Stimulated activated CD8-positive, alpha-beta memory T cell treated with anti-CD3 and anti-CD28 coated beads, Interleukin-12 subunit alpha, Interleukin-12 subunit beta, amount 100 ng/mL, for 1 hour (primary cell): ENCODE results near the gene STAM2.
"Not testable (repeated sequence)": the region's sequence is repeated elsewhere in the genome, so short reads cannot be mapped to it uniquely, and the experiment has no call there.

Experiments used
- DNase-seq: peaks from one replicate; pipeline ENCODE4 v3.0.0-alpha.2; 2020; ENCODE audit warnings: low read depth

STAM2 gene

GRCh38 chr2:152172201-152172785 lies 3.3 kb downstream of the STAM2 start:
- not testable (repeated sequence) for DNase-seq

GRCh38 chr2:152171718-152172117 lies 3.8 kb downstream of the STAM2 start:
- no peak for DNase-seq

GRCh38 chr2:152169158-152169557 lies 6.4 kb downstream of the STAM2 start:
- not testable (repeated sequence) for DNase-seq

GRCh38 chr2:152167470-152167869 lies 8.1 kb downstream of the STAM2 start:
- DNase-seq = not testable (repeated sequence)

GRCh38 chr2:152167065-152167464 lies 8.5 kb downstream of the STAM2 start:
- DNase-seq = no peak

GRCh38 chr2:152166633-152167032 lies 8.9 kb downstream of the STAM2 start:
- DNase-seq = no peak

GRCh38 chr2:152165780-152166179 lies 9.8 kb downstream of the STAM2 start:
- DNase-seq = no peak

- no peak for DNase-seq
Measured at GRCh38 chr2:152165306-152165705, 10.3 kb downstream of the STAM2 start.

GRCh38 chr2:152163669-152164068 lies 11.9 kb downstream of the STAM2 start:
- not testable (repeated sequence) for DNase-seq

- no peak for DNase-seq
Measured at GRCh38 chr2:152162141-152162540, 13.4 kb downstream of the STAM2 start.

GRCh38 chr2:152161598-152161997 lies 14.0 kb downstream of the STAM2 start:
- no peak for DNase-seq

GRCh38 chr2:152160378-152160777 lies 15.2 kb downstream of the STAM2 start:
- DNase-seq = not testable (repeated sequence)

GRCh38 chr2:152157253-152157652 lies 18.3 kb downstream of the STAM2 start:
- no peak for DNase-seq

GRCh38 chr2:152155209-152155608 lies 20.4 kb downstream of the STAM2 start:
- no peak for DNase-seq

- DNase-seq = no peak
Measured at GRCh38 chr2:152154462-152154861, 21.1 kb downstream of the STAM2 start.

- no peak for DNase-seq
Measured at GRCh38 chr2:152134488-152135280, 40.9 kb downstream of the STAM2 start.

GRCh38 chr2:152132306-152132705 lies 43.3 kb downstream of the STAM2 start:
- DNase-seq = no peak

- no peak for DNase-seq
Measured at GRCh38 chr2:152127628-152128027, 47.9 kb downstream of the STAM2 start.

GRCh38 chr2:152126664-152127063 lies 48.9 kb downstream of the STAM2 start:
- no peak for DNase-seq

- no peak for DNase-seq
Measured at GRCh38 chr2:152122161-152122560, 53.4 kb downstream of the STAM2 start.

GRCh38 chr2:152120430-152120829 lies 55.1 kb downstream of the STAM2 start:
- DNase-seq = no peak

GRCh38 chr2:152115952-152116351 lies 59.6 kb downstream of the STAM2 start:
- DNase-seq = no peak

- no peak for DNase-seq
Measured at GRCh38 chr2:152114366-152114765, 61.2 kb downstream of the STAM2 start.

- DNase-seq = not testable (repeated sequence)
Measured at GRCh38 chr2:152107140-152107539, 68.4 kb downstream of the STAM2 start.
